Measurements from ENCODE around the gene CYB561D2.

The CYB561D2 gene

GRCh38 chr3:50345586-50346234 lies 5.0 kb upstream of the CYB561D2 start, which contains the start of gene ZMYND10:
TSS of gene ZMYND10 (minus strand) at chr3:50345732. CDS start at chr3:50345579, 153 bp downstream.
- Mint-ChIP-seq H3K27me3 (no peaks in the 10 kb centered on the region), H3K36me3 (no peaks in the 10 kb centered on the region)

GRCh38 chr3:50347187-50347813 lies 3.4 kb upstream of the CYB561D2 start:
- H3K9me3 Mint-ChIP-seq (ENCODE audit: low read depth), result no peaks in the 10 kb centered on the region
- peak overlapping the region; percentile 52 for H3K4me3 Mint-ChIP-seq
- H3K36me3 Mint-ChIP-seq, result no peaks in the 10 kb centered on the region
- peak overlapping the region; percentile 66 for H3K27ac Mint-ChIP-seq
- no peaks in the 10 kb centered on the region for H3K27me3 Mint-ChIP-seq
- peaks cover 60% of the 10 kb centered on the region for H3K4me1 Mint-ChIP-seq (ENCODE audit: low read depth)

More at GRCh38 chr3:50345586-50346234, 5.0 kb upstream of the CYB561D2 start, which contains the start of gene ZMYND10:
- Mint-ChIP-seq H3K4me3 (peak within 1 kb of the TSS; percentile 62), H3K27ac (no peak within 1 kb of the TSS), H3K9me3 (ENCODE audit: low read depth) (no peaks in the 10 kb centered on the region), H3K4me1 (ENCODE audit: low read depth) (peaks cover 54% of the 10 kb centered on the region)

DNA sequence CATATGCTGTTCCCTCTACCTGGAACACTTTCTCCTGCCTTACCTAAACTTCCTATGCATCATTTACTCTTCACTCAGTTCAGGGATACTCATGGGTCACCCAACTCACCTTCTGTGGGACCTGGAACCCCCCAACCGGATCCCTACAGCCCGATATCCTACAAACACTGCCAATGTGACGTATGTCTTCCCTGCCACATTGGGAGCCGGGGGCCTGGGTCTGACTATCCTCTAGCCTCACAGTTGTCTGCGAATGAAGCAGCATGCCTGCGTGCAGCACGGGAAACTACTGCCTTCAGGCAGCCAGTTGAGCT lies 492 bp upstream of the CYB561D2 start:
- H3K4me1 Mint-ChIP-seq (ENCODE audit: low read depth), result peaks cover 62% of the 10 kb centered on the region
- no peaks in the 10 kb centered on the region for H3K9me3 Mint-ChIP-seq (ENCODE audit: low read depth)
- H3K36me3 Mint-ChIP-seq, result no peaks in the 10 kb centered on the region

DNA sequence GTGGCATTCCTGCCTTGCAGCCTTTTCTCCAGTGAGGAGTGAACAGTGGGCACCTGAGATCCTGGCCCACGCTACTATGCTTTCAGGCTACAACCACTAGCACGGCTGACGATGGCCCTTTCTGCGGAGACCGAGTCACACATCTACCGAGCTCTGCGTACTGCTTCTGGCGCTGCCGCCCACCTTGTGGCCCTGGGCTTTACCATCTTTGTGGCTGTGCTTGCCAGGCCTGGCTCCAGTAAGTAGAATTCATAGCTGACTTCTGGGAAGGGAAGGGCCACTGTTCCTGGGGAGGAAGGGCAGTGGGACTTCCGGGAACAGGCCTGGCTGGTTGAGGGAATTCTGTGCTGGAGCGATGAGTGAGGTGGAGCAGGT lies 648 bp downstream of the CYB561D2 start:
- Mint-ChIP-seq H3K27me3 (no peaks in the 10 kb centered on the region), H3K9me3 (ENCODE audit: low read depth) (no peaks in the 10 kb centered on the region), H3K4me3 (peak overlapping the region; percentile 98), H3K27ac (peak overlapping the region; percentile 97), H3K4me1 (ENCODE audit: low read depth) (peaks cover 60% of the 10 kb centered on the region), H3K36me3 (no peaks in the 10 kb centered on the region)

More for the DNA sequence above, 492 bp upstream of the CYB561D2 start:
- H3K27me3 Mint-ChIP-seq, result no peaks in the 10 kb centered on the region
- peak overlapping the region; percentile 97 for H3K27ac Mint-ChIP-seq
- peak overlapping the region; percentile 98 for H3K4me3 Mint-ChIP-seq

GRCh38 chr3:50352781-50353180 lies 2.1 kb downstream of the CYB561D2 start:
- H3K36me3 Mint-ChIP-seq, result no peaks in the 10 kb centered on the region
- no peaks in the 10 kb centered on the region for H3K9me3 Mint-ChIP-seq (ENCODE audit: low read depth)
- H3K27me3 Mint-ChIP-seq, result no peaks in the 10 kb centered on the region
- no peak overlapping the region for H3K27ac Mint-ChIP-seq
- H3K4me1 Mint-ChIP-seq (ENCODE audit: low read depth), result peaks cover 63% of the 10 kb centered on the region
- H3K4me3 Mint-ChIP-seq, result peak overlapping the region; percentile 23

GRCh38 chr3:50353245-50354004 lies 2.8 kb downstream of the CYB561D2 start:
- Mint-ChIP-seq H3K9me3 (ENCODE audit: low read depth) (no peaks in the 10 kb centered on the region), H3K36me3 (peaks cover 3% of the 10 kb centered on the region), H3K27me3 (no peaks in the 10 kb centered on the region), H3K4me3 (no peak overlapping the region), H3K27ac (no peak overlapping the region), H3K4me1 (ENCODE audit: low read depth) (peaks cover 63% of the 10 kb centered on the region)

- H3K27me3 Mint-ChIP-seq, result no peaks in the 10 kb centered on the region
- H3K4me1 Mint-ChIP-seq (ENCODE audit: low read depth), result peaks cover 57% of the 10 kb centered on the region
- H3K36me3 Mint-ChIP-seq, result peaks cover 3% of the 10 kb centered on the region
- no peaks in the 10 kb centered on the region for H3K9me3 Mint-ChIP-seq (ENCODE audit: low read depth)
- no peak overlapping the region for H3K4me3 Mint-ChIP-seq
- peak overlapping the region; percentile 54 for H3K27ac Mint-ChIP-seq
Observed at GRCh38 chr3:50354186-50354764, 3.6 kb downstream of the CYB561D2 start.

DNA sequence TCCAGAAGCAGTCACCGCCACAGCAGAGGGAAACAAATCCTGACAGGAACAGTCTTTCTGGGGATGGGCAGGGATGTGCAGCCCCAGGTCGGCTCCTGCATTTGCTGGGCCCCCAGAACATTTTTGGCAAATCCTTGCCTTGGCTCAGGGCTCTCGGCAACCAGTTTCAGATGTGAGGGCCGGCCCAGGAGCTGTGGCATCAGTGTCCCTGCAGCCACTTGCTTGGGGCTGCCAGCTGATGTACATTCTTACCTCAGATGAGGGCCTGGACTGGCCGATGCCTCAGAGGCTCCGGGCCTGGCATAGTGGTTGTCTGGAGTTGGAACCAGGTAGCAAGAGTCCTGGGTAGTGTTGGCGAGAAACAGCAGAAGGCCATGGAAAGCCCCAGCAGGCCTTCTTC lies 4.2 kb downstream of the CYB561D2 start:
- Mint-ChIP-seq H3K9me3 (ENCODE audit: low read depth) (no peaks in the 10 kb centered on the region), H3K27ac (no peak overlapping the region), H3K36me3 (peaks cover 3% of the 10 kb centered on the region), H3K4me3 (no peak overlapping the region), H3K27me3 (no peaks in the 10 kb centered on the region), H3K4me1 (ENCODE audit: low read depth) (peaks cover 55% of the 10 kb centered on the region)

DNA sequence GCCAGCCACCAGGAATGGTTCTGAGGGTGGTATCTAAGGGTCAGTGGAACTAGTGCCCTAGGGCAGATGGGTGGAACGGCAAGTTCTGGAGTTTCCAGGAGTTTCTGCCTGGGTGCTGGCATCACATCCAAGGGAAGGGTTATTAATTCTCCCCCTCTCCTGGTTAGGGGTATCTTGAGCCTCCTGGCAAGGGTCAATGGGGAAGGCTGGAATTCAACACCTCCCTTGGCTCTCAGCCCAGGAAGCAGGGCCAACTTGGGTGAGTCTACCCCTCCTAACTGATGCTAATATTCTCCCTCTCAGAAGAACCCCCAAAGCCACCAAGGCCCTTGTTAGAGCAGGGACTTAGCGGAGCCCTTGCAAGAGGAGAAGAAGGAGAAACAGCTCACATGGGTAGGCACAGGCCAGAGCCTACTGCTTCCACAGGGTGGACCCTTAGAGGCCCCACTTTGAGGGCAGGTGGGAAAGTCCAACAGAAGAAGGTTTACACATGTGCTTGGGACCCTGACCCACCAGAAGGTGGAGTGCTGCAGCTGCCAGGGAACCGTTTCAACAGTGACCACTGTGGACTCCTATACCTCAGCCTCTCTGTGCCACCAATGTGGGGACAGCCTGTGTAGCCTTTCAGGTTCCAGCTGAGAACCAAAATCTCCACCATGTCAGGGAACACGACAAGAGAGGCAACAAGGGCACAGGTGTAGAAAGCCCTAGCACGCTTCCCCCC lies 5.3 kb downstream of the CYB561D2 start:
- Mint-ChIP-seq H3K27ac (peak overlapping the region; percentile 54), H3K9me3 (ENCODE audit: low read depth) (no peaks in the 10 kb centered on the region), H3K36me3 (peaks cover 3% of the 10 kb centered on the region), H3K27me3 (no peaks in the 10 kb centered on the region), H3K4me1 (ENCODE audit: low read depth) (peaks cover 49% of the 10 kb centered on the region), H3K4me3 (peak overlapping the region; percentile 95)

GRCh38 chr3:50356553-50356952 lies 5.9 kb downstream of the CYB561D2 start:
- H3K36me3 Mint-ChIP-seq, result peaks cover 3% of the 10 kb centered on the region
- no peaks in the 10 kb centered on the region for H3K9me3 Mint-ChIP-seq (ENCODE audit: low read depth)
- H3K4me3 Mint-ChIP-seq, result peak overlapping the region; percentile 95
- H3K27me3 Mint-ChIP-seq, result no peaks in the 10 kb centered on the region
- H3K4me1 Mint-ChIP-seq (ENCODE audit: low read depth), result peaks cover 43% of the 10 kb centered on the region
- peak overlapping the region; percentile 54 for H3K27ac Mint-ChIP-seq

- no peaks in the 10 kb centered on the region for H3K9me3 Mint-ChIP-seq (ENCODE audit: low read depth)
- H3K27ac Mint-ChIP-seq, result peak overlapping the region; percentile 88
- peak overlapping the region; percentile 95 for H3K4me3 Mint-ChIP-seq
- H3K4me1 Mint-ChIP-seq (ENCODE audit: low read depth), result peaks cover 39% of the 10 kb centered on the region
- H3K36me3 Mint-ChIP-seq, result peaks cover 3% of the 10 kb centered on the region
- H3K27me3 Mint-ChIP-seq, result no peaks in the 10 kb centered on the region
Observed at GRCh38 chr3:50357481-50357880, 6.8 kb downstream of the CYB561D2 start.

DNA sequence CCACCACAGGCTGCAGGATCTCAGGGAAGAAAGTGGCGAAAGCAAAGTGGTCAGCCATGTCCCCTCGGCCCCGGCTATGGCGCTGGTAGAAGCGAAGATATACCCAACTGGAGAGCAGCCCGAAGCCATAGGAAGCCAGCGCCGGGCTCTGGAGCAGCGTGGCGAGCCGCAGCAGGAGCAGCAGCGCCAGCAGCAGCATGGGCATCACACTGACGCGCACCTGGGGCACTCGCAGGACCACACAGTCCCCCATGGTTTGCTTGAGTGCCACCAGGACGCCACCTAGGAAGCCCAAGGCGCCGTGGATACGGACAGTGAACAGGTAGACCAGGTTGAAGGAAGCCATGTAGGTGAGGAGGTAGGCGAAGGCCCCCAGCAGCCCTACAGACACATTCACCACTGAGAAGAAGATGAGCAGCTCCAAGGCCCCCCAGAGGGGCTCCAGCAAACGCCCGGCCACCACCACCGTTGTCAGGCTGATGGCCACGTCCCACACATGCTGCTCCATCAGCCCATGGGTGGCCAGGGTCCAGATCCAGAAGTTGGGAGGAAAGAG lies 7.8 kb downstream of the CYB561D2 start:
- peak overlapping the region; percentile 88 for H3K27ac Mint-ChIP-seq
- no peaks in the 10 kb centered on the region for H3K9me3 Mint-ChIP-seq (ENCODE audit: low read depth)
- peak overlapping the region; percentile 95 for H3K4me3 Mint-ChIP-seq
- peaks cover 37% of the 10 kb centered on the region for H3K4me1 Mint-ChIP-seq (ENCODE audit: low read depth)
- no peaks in the 10 kb centered on the region for H3K27me3 Mint-ChIP-seq
- peaks cover 3% of the 10 kb centered on the region for H3K36me3 Mint-ChIP-seq

DNA sequence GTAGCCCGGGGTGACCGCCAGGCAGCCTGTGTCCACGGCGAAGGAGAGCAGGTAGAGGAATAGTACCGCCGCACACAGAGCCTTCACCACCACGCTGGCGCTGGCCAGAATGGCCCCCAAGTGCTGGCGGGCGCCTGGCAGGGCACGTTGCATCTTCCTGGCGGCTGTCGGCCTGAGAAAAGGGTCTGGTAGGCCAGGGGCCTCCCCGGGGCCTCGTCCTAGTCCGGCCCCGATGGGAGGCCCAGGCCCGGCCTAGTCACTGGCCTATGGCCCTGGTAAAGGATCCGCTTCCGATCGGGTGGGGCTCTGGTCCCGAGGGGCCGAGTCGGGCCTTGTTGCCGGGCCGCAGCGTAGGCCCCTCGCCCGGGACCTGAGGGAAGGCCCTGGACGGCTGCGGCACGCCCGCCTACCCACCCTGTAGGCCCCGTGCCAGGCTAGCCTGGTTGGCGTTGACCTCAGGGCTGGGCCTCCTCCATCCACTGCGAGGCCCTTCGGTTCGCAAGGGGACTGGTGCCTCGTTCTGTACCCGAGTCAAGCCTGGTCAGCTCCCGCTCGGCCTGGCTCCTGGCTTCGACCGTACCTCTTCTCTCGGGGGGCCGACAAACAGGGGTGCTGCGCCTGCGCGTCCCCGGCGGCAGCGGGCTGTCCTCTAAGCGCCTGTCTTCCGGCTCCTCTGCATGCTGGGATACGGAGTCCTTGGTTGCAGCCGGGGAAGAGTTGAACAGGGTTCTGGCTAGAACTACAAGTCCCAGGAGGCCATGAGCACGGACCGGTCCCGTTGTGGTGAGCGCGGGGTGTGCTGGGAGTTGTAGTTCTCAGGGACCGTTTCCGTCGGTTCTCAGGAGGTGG lies 8.5 kb downstream of the CYB561D2 start, which contains the start of gene TMEM115:
TSS of gene TMEM115 (minus strand) at position 611 of the 849 bp plus-strand sequence. CDS start at position 153, 458 bp downstream.
- Mint-ChIP-seq H3K9me3 (ENCODE audit: low read depth) (no peaks in the 10 kb centered on the region), H3K36me3 (peaks cover 3% of the 10 kb centered on the region), H3K4me1 (ENCODE audit: low read depth) (peaks cover 36% of the 10 kb centered on the region), H3K27me3 (no peaks in the 10 kb centered on the region), H3K4me3 (peak within 1 kb of the TSS; percentile 95), H3K27ac (peak within 1 kb of the TSS; percentile 91)

Data from activated naive CD8-positive, alpha-beta T cell (primary cell).